Measurements from ENCODE around the gene ACIN1. TPM values are rescaled to one million over a fixed set of nuclear protein-coding genes. Genes with fewer than 3 reads are reported as not detected.

The ACIN1 gene
- total and polyA plus RNA-seq, 10 of the 15 experiments (the other 5 are each of a cell fraction or from before 2014, with no cell fraction given): 4.3 to 148 (median 93.4) TPM

- ATAC-seq (no peak), FAIRE-seq (no peak), DNase-seq (ENCODE audit: low read depth, low spot score) (no peak)
- no peak overlapping the region for H3K27ac ChIP-seq (ENCODE audit: control insufficient read depth, insufficient read depth)
- TF ChIP-seq CTCF (IDR thresholded peaks at IDR 0.05 in 2 of 3, conservative IDR thresholded peaks at IDR 0.05 in 1 of 3; ENCODE audit: control insufficient read depth in 2 of 3, extremely low read depth in 1 of 3, insufficient read depth in 1 of 3, low read depth in 3 of 3, low read length in 3 of 3): no peak
- TF ChIP-seq TCF3 (IDR thresholded peaks at IDR 0.05; ENCODE audit: borderline replicate concordance, insufficient read depth, low read depth, low read length): no peak
- no peak for TF ChIP-seq HDGF (IDR thresholded peaks at IDR 0.05)
- CTCF ChIA-PET: no interaction called here
- H3K4me2 ChIP-seq (ENCODE audit: control insufficient read depth, insufficient read depth): no peak overlapping the region
- BruUV-seq (replicated peaks): no TSS peak
- no peak overlapping the region for H3K9ac ChIP-seq (ENCODE audit: control insufficient read depth, insufficient read depth, low read length)
- RAD21 ChIA-PET (ENCODE audit: unreplicated experiment): interaction anchor here (0.7 kb wide), 1 partner anchor 47 kb away, joined by 7 read pairs; no protein-coding TSS in a partner anchor
- H3K4me1 ChIP-seq (ENCODE audit: control insufficient read depth, insufficient read depth, low read length): no peaks in the 10 kb centered on the region
- H3K36me3 ChIP-seq (ENCODE audit: control insufficient read depth in 2 of 2, insufficient read depth in 2 of 2, low read length in 1 of 2): no peaks in the 10 kb centered on the region
- H3K9me3 ChIP-seq (replicated peaks; ENCODE audit: control insufficient read depth, insufficient read depth, low read length): no peaks in the 10 kb centered on the region
- intact Hi-C loops (cut with micrococcal nuclease; ENCODE audit: unreplicated experiment) (no loop called here), in situ Hi-C loops (cut with MboI) (no loop called here)
- POLR2A ChIA-PET: interaction anchor here (0.7 kb wide), 2 partner anchors 131 to 467 kb away, joined by 3 to 4 read pairs; no protein-coding TSS in a partner anchor
- WGBS (ENCODE audit: insufficient coverage, insufficient replicate concordance, low lambda C conversion rate, missing lambda C conversion rate): 55% methylated on average over 4 of the region's 4 CpGs
- H3K4me3 ChIP-seq: no peak overlapping the region
- no peak overlapping the region for H2AFZ ChIP-seq (ENCODE audit: control insufficient read depth, low read depth, low read length)
- H3K79me2 ChIP-seq (ENCODE audit: control insufficient read depth, insufficient read depth, low read length): no peaks in the 10 kb centered on the region
- no peaks in the 10 kb centered on the region for H3K27me3 ChIP-seq (replicated peaks in 1 of 2; ENCODE audit: control insufficient read depth in 2 of 2, insufficient read depth in 2 of 2, low read length in 1 of 2)
- SMC1A ChIA-PET (ENCODE audit: uncharacterized antibody, unreplicated experiment): no interaction called here
- H4K20me1 ChIP-seq (ENCODE audit: control insufficient read depth, insufficient read depth): no peaks in the 10 kb centered on the region; the same call in 1 of the 2 replicates
These were observed 10.4 kb upstream of the ACIN1 start for GRCh38 chr14:23105348-23105824.

GRCh38 chr14:23104591-23105347 lies 9.8 kb upstream of the ACIN1 start, which contains the start of gene CIROP:
Gene CIROP, minus strand, starts transcription at chr14:23104989. Its CDS starts 69 bp downstream, at chr14:23104920.
- DNase-seq (ENCODE audit: low read depth, low spot score) (no peak), ATAC-seq (no peak), FAIRE-seq (no peak)
- Histone ChIP-seq H3K27ac (ENCODE audit: control insufficient read depth, insufficient read depth) (no peak within 1 kb of the TSS), H3K27me3 (replicated peaks in 1 of 2; ENCODE audit: control insufficient read depth in 2 of 2, insufficient read depth in 2 of 2, low read length in 1 of 2) (no peaks in the 10 kb centered on the region), H2AFZ (ENCODE audit: control insufficient read depth, low read depth, low read length) (no peak within 1 kb of the TSS), H3K79me2 (ENCODE audit: control insufficient read depth, insufficient read depth, low read length) (no peaks in the 10 kb centered on the region), H4K20me1 (ENCODE audit: control insufficient read depth, insufficient read depth) (no peaks in the 10 kb centered on the region; the same call in 1 of the 2 replicates), H3K9ac (ENCODE audit: control insufficient read depth, insufficient read depth, low read length) (no peak within 1 kb of the TSS), H3K4me2 (ENCODE audit: control insufficient read depth, insufficient read depth) (no peak within 1 kb of the TSS), H3K9me3 (replicated peaks; ENCODE audit: control insufficient read depth, insufficient read depth, low read length) (no peaks in the 10 kb centered on the region), H3K4me3 (no peak within 1 kb of the TSS), H3K36me3 (ENCODE audit: control insufficient read depth in 2 of 2, insufficient read depth in 2 of 2, low read length in 1 of 2) (no peaks in the 10 kb centered on the region), H3K4me1 (ENCODE audit: control insufficient read depth, insufficient read depth, low read length) (no peaks in the 10 kb centered on the region)
- no peak for TF ChIP-seq CBX5 (IDR thresholded peaks at IDR 0.05; ENCODE audit: low read depth)
- no peak for TF ChIP-seq HDAC6 (IDR thresholded peaks at IDR 0.05; ENCODE audit: unreplicated experiment)
- no peak for TF ChIP-seq TAF1 (IDR thresholded peaks at IDR 0.05; ENCODE audit: borderline replicate concordance, low read depth, low read length)
- no peak for TF ChIP-seq MTA3 (IDR thresholded peaks at IDR 0.05; ENCODE audit: borderline replicate concordance, low read length)
- no peak for TF ChIP-seq GATAD2B (conservative IDR thresholded peaks at IDR 0.05; ENCODE audit: low read depth)
- TF ChIP-seq SP1 (IDR thresholded peaks at IDR 0.05; ENCODE audit: low read depth, low read length): no peak
- TF ChIP-seq NFXL1 (IDR thresholded peaks at IDR 0.05; ENCODE audit: borderline replicate concordance): no peak
- TF ChIP-seq BACH1 (IDR thresholded peaks at IDR 0.05; ENCODE audit: borderline replicate concordance): no peak
- no peak for TF ChIP-seq ZNF622 (IDR thresholded peaks at IDR 0.05)
- ChIA-PET SMC1A (ENCODE audit: uncharacterized antibody, unreplicated experiment) (interaction anchor here (0.7 kb wide), 1 partner anchor 10 kb away, joined by 4 read pairs; the partner anchor contains the start of genes ACIN1 and C14orf119), CTCF (no interaction called here), POLR2A (no interaction called here), RAD21 (ENCODE audit: unreplicated experiment) (no interaction called here)
- WGBS (ENCODE audit: insufficient coverage, insufficient replicate concordance, low lambda C conversion rate, missing lambda C conversion rate): 34% methylated on average over 11 of the region's 11 CpGs
- in situ Hi-C loops (cut with MboI): no loop called here
- intact Hi-C loops (cut with micrococcal nuclease; ENCODE audit: unreplicated experiment): no loop called here
- no TSS peak for BruUV-seq (replicated peaks)

Data from GM12878 (cell line).